Omental fat pad (tissue), 4 donors: ENCODE results near the gene TMEM253. TPM values are rescaled to one million over a fixed set of nuclear protein-coding genes. Genes with fewer than 3 reads are reported as not detected.
A peak's percentile ranks its signal among the peaks of the same experiment; 100 is the strongest.

Experiments used
- ATAC-seq: fragments of 150-250 bp; one replicate; pipeline ENCODE4 v1.9.1; 2016; ENCODE audit warnings: mild to moderate bottlenecking, moderate library complexity; ENCODE audit not compliant: low FRiP score
- DNase-seq: peaks from one replicate; pipeline ENCODE4 v3.0.0-alpha.2; 2019; ENCODE audit warnings: low spot score
- CTCF ChIP-seq, 3 donors: fragments of 450-650 bp; IDR thresholded peaks; one replicate each; pipeline ENCODE4 v1.5.1; 2016 to 2017; ENCODE audit warnings: antibody characterized with exemption in 3 of 3, mild to moderate bottlenecking in 3 of 3, moderate library complexity in 2 of 3
- total RNA-seq, 4 donors: library from RNA; depleted of rRNA; stranded (reverse); fragments of >200 nt; gene quantifications; one replicate each; pipeline ENCODE4 v1.1.0, GENCODE V29; 2016

TMEM253 gene
- total RNA-seq, 4 donors from 2014 or later: 0.75 to 2.4 TPM; not detected in 2

GRCh38 chr14:21096438-21096837 is 4.4 kb upstream of the TMEM253 start:
- ATAC-seq (no peak), DNase-seq (no peak)
- no peak for TF ChIP-seq CTCF (IDR thresholded peaks at IDR 0.05)

GRCh38 chr14:21096978-21097635 is 3.8 kb upstream of the TMEM253 start:
- ATAC-seq (no peak), DNase-seq (no peak)
- TF ChIP-seq CTCF (IDR thresholded peaks at IDR 0.05): no peak

GRCh38 chr14:21097636-21098075 is 3.2 kb upstream of the TMEM253 start:
- no peak for DNase-seq
- ATAC-seq: no peak
- TF ChIP-seq CTCF (IDR thresholded peaks at IDR 0.05): no peak

DNA sequence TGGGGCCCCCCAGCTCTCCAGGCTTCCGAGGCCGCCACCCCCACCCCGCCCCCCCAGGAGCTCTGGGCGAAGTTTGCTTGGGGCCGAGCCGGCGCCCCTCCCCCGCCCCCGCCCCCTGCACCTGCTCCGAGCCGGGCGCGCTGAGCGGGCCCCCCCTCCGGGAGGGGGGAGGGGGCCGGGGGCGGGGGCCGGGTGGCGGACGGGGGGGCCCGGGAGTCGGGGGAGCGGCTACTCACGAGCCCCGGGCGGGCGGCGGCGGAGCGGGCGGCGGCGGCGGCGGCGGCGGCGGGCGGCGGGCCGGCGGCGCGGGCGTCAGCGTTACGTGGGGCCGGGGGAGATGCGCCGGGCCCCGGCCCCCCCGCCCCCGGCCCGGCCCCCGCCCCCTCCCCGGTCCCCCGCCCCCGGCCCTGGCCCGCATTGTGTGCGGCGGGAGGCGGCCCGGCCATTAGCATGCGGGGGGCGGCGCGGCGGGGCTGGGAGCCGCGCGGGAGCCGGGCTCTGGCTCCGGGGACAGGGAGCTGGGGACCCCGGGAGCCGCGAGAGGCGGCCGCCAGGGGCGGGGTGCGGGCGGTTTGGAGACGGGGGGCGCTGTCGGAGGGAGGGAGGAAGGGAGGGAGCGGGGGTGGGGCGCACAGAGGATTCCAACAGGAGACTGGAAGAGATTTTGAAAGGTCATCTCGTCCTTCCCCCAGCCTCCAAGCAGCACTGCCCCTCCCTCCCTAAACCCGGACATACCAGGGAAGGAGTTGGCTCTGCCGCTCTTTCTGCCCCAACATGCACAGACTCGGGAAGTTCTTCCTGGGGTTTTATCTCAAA is 2.6 kb upstream of the TMEM253 start, which contains the start of gene ZNF219:
TSS of gene ZNF219 (minus strand) at position 580 of the 816 bp plus-strand sequence. CDS start 5,064 bp downstream, outside the sequence.
- TF ChIP-seq CTCF (IDR thresholded peaks at IDR 0.05): no peak
- ATAC-seq (peak; percentile 41), DNase-seq (no peak)

- DNase-seq (no peak), ATAC-seq (no peak)
- TF ChIP-seq CTCF (IDR thresholded peaks at IDR 0.05): no peak
These were observed 1.8 kb upstream of the TMEM253 start for GRCh38 chr14:21098892-21099595.

GRCh38 chr14:21099596-21099985 is 1.3 kb upstream of the TMEM253 start:
- no peak for ATAC-seq
- no peak for TF ChIP-seq CTCF (IDR thresholded peaks at IDR 0.05)
- DNase-seq: no peak
